GM21723 (cell line): Measurements from ENCODE around the gene INS.

ENCODE experiments used
- ATAC-seq: cut with Tn5 transposase; IDR thresholded peaks from one replicate; pipeline ENCODE4 v1.9.1; 2021; ENCODE audit warnings: mild to moderate bottlenecking, moderate library complexity; ENCODE audit not compliant: unreplicated experiment

INS gene

DNA sequence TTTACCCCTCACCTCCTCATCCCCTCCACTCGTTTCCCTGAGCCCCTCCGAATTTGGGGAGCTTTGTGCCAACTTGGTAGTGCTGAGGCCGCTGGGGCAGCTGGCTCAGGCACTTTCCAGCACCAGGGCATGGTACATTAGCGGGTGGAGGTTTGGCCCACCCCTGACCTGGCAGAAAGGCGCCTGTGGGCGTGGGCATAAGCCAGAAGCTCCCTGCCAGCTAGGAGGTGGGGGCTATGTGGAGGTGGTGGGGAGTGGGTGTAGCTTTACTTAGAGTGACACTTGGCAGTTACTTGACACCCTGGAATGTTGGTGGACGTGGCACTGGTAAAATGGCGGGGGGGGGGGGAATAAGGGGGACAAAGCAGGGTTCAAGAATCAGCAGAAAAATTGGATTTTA, 11.5 kb downstream of the INS start:
- no peak for ATAC-seq

DNA sequence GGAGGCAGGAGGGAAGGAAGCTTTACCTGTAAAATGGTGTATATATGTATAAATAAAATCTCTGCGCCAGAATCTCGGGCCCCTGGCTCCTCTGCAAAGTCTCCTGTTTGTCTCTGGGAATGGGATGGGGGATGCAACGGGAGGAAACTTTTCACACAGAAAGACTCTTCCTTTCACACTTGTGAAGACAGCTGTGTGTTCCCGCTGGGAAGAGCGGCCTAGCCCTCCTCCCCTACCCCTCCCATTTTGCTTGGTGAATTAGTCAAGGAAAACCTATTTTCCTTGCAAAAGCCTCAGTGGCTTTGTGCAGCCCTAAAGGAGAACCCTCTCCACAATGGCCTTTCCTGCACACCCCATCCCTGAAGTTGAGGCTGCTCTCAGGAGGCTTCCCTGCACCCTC, 12.4 kb downstream of the INS start:
- ATAC-seq: no peak

- ATAC-seq: no peak
Observed at GRCh38 chr11:2147391-2147790, 13.6 kb downstream of the INS start.

DNA sequence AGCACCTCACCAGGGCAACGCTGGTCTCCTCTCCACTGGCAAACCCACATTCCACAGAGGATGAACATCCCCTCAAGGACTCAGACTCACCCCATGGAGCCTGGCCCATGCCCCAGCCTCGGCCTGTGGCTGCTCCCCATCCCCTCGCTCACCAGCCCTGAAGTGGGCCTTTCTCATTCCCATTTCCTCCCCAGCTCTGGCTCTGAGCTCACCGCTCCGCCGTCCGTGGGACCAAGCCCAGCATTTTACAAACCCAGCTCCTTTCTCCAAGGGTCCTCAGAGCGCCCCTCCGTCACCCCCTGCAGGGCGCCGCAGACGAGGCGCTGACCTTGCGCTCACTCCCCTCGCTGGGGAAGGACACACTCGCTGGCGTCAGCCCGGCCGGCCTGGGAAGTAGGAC, 15.0 kb downstream of the INS start:
- ATAC-seq: no peak

GRCh38 chr11:2144544-2145248, 16.3 kb downstream of the INS start:
- no peak for ATAC-seq

DNA sequence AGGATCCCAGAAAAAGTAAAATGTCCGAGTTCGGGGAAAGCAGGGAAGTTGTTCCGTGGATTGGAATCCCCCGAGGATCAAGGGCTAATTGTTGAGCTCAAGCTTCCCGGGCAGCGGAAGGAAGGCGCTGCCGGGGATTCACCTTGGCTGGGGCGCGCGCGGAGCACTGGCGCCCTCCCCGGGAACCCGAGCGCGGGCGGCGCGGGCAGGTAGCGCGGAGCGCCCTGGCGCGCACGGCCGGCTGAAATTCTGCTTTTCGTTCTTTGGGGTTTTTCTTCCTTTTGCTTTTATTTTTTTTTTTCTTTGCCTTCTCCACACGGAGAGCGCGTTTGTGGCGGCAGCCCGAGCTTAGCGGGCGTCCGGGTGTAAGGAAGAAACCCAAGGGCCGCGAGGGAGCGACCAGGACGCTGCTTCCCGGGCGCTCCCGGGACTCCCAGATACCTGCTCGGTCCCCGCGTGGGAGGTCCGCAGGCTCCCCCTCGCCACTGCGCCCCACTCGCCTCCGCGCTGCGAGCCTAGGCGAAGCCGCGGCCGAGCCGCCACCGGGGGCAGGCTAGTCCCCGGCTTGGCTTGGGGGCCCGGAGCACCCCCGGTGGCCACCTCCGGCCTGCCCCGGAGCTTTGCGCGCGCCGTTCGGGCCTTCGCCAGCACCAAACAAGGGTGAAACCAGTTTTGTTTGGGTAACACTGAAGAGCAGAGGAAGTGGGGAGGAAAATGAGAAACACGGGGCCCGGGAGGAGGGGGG, 17.0 kb downstream of the INS start:
- ATAC-seq: no peak

GRCh38 chr11:2143477-2143798, 17.6 kb downstream of the INS start:
- no peak for ATAC-seq

DNA sequence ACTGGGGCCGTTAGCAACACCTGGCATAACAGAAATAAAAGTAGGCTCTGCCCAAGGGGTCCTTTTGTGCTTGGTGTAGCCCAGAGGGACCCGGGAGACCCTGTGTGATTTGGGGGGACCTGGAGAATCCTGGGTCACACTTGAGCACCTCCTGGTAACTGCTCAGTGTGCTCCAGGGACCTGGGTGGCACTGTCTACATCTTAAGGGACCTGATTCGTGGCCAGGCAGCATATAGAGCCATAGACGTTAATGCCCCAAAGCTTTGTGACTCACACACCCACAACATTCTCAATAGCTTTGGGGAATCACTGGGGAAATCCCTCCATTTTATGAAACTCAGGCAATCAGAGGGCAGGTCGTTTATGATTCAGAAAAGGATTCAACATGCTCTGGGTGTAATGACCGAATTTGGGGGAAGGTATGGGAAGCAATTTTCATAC, 18.2 kb downstream of the INS start:
- ATAC-seq: no peak

DNA sequence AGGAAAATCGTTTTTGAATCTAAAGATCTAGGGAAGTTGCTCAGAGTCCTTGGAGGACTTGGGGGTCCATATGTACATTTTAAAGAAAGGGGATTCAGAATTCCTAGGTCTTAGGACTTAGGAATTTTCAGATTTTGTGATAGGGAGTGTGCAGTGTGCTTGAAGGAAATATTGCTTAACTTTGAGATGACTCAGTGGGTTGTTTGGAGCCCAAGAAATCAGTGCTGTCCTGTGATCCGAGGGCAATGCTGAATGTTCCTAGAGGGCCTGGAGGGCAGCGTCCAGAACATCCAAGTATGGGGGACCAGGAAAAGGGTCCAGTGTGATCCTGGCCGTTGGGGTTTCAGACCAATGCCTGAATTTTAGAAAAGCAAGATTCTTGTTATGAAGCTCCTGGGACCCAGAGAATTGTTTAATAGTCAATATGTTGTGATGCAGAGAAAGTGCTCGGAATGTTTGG, 18.7 kb downstream of the INS start:
- ATAC-seq: no peak

GRCh38 chr11:2140411-2141400, 20.3 kb downstream of the INS start:
- ATAC-seq: no peak

- no peak for ATAC-seq
Observed at GRCh38 chr11:2139621-2140337, 21.2 kb downstream of the INS start.

DNA sequence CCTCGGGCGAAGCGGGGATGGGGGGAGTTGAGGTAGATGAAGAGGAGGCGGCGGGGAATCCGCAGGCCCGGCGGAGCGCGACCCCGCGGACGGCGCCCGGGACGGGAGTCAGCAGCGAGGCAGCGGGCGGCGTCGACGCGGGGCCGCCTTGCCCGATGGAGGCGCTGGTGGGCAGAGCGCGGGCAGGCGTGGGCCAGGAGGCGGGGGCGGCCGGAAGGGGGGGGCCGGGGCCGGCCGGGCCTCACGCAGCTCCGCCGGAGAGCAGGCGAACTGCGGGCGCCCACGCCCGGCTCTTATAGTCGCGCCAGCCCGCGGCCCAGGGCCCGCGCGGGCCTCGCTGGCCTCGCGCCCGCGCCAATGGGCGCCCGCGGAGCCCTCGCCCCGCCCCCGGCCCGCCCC, 21.9 kb downstream of the INS start, which contains the start of gene IGF2:
Gene IGF2, minus strand, starts transcription at position 267 of the 399 bp plus-strand sequence. CDS start 3,866 bp downstream, outside the sequence.
- no peak for ATAC-seq

DNA sequence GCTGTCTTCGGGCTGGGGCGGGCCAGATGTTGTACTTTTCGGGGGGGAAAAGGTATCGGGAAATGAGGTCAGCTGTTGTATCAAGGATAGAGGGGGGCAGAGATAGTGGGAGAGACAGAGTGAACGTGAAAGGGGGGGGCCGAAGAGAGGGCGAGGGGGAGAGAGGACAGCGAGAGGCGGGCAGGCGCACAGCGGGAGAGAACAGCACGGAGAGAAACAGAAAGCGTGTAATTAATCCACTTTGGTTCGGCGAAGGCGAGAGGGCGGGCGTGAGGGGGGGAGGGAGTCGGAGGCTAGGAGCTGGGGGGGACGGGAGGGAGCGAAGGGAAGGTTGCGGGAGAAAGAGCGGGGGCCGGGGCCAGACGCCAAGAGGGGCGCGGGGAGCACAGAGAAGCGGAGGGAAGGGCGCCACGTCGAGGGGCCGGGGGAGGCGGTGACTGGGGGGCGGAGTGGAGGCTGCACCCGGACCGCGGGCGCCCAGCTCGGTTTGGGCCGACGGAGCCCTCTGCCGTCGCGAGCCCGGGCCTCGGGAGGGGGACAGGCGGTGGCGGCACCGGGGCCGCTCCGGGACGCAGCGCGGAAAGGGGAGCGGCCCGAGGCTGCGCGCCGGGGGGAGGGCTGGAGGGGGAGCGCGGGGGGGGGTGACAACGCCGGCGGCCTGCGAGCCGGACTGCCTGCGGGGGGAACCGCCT, 22.4 kb downstream of the INS start:
- ATAC-seq: no peak

DNA sequence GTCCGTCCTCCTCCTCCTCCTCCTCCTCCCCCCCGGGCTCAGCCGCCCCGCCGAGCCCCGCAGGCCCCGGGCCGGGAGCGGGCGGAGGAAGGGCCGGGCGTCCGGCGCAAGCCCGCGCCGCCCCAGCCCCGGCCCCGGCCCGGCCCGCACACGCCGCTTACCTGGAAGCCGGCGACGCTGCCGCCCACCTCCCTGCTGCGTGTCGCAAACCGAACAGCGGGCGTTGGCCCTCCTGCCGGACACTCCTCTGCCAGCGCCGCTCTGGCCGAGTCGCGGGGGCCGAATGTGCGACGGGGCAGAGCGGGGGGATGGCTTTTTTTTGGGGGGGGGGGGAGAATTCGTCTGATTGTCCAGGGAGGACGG, 23.0 kb downstream of the INS start:
- ATAC-seq: no peak

GRCh38 chr11:2137202-2138067, 23.6 kb downstream of the INS start:
- no peak for ATAC-seq

GRCh38 chr11:2136952-2137201, 24.1 kb downstream of the INS start:
- ATAC-seq: no peak

DNA sequence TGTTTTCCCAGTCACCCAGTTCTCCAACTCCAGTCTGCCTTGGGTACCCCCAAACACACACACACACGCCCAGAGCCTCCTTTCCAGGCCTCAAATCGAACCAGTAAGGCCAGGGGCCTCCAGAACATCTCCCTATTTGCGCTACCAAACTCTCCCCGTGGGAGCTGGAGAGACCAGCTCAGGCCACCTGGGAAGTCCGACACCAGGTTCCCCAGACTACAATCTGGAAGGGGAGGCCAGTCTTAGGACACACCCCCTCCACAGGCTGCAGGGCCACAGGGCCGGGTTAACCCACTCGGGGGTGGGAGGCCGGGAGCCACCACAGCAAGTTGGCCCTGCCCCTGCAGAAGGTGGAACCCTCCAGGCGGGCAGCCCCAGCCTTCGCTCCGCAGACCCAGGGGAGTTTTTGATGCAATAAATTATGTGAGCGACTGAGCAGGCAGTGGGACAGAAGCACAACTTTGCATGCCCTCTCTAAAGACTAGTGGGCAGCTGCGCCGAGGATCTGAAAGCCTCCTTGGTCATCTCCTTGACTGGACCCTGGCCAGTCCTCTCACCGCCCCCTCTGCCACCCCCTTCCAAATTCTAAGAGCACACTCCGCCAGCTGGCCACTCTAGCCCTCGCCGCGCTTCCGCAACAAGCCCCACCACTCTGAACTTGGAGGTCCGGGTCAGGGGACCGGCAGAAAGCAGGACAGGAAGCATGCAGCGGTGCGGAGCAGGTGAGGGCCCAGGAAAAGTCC, 24.6 kb downstream of the INS start:
- ATAC-seq: no peak

DNA sequence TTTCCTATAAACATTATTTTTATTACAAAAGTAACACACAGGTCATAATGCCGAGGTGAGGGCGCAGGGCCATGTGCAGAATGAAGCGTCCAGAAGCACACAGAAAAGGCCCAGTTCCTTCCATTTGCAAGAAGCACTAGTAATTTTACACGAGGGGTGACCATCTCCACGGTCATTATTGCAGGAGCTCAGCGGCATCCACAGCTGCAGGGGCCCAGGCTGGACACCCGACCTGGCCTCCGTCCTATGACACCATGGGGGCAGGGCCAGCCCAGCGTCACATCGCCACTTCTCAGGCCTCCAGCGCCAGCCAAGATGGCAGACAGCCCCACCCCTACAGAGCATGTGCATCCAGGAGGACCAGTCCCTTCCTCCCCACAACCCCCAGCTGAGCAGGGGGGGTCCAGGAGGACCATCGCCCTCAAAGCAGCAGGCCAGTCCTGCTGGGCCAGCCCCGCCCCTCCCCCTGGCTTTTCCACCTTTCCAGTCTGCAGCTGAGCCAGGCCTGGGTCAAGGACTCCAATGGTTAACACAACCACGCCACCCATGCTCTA, 25.3 kb downstream of the INS start:
- no peak for ATAC-seq
